ENCODE data around the gene PIWIL4.
"Not testable (repeated sequence)": the region's sequence is repeated elsewhere in the genome, so short reads cannot be mapped to it uniquely, and the experiment has no call there.

PIWIL4 gene

GRCh38 chr11:94550513-94550912, 16.7 kb upstream of the PIWIL4 start:
- no peak for DNase-seq

- no peak for DNase-seq
These were observed 13.2 kb upstream of the PIWIL4 start for GRCh38 chr11:94553938-94554337.

GRCh38 chr11:94555752-94556329, 11.3 kb upstream of the PIWIL4 start:
- DNase-seq = not testable (repeated sequence)

- no peak for DNase-seq
These were observed 9.7 kb upstream of the PIWIL4 start for GRCh38 chr11:94557421-94557820.

- no peak for DNase-seq
These were observed 9.2 kb upstream of the PIWIL4 start for GRCh38 chr11:94557992-94558391.

- no peak for DNase-seq
These were observed 8.7 kb upstream of the PIWIL4 start for GRCh38 chr11:94558468-94558867.

- DNase-seq = no peak
These were observed 8.2 kb upstream of the PIWIL4 start for GRCh38 chr11:94558932-94559331.

- no peak for DNase-seq
These were observed 7.8 kb upstream of the PIWIL4 start for GRCh38 chr11:94559361-94559760.

GRCh38 chr11:94560834-94561233, 6.3 kb upstream of the PIWIL4 start:
- no peak for DNase-seq

- no peak for DNase-seq
These were observed 3.9 kb upstream of the PIWIL4 start for GRCh38 chr11:94563176-94563847.

GRCh38 chr11:94563848-94564467, 3.2 kb upstream of the PIWIL4 start:
- no peak for DNase-seq

- DNase-seq = no peak
These were observed 1.0 kb downstream of the PIWIL4 start for GRCh38 chr11:94568200-94568599.

- no peak for DNase-seq
These were observed 1.5 kb downstream of the PIWIL4 start for GRCh38 chr11:94568717-94569116.

GRCh38 chr11:94572975-94573374, 5.8 kb downstream of the PIWIL4 start:
- DNase-seq = not testable (repeated sequence)

- DNase-seq = no peak
These were observed 7.2 kb downstream of the PIWIL4 start for GRCh38 chr11:94574193-94574961.

- DNase-seq = no peak
These were observed 9.1 kb downstream of the PIWIL4 start for GRCh38 chr11:94576306-94576705.

GRCh38 chr11:94577841-94578240, 10.7 kb downstream of the PIWIL4 start:
- no peak for DNase-seq

- no peak for DNase-seq
These were observed 14.8 kb downstream of the PIWIL4 start for GRCh38 chr11:94581926-94582325.

GRCh38 chr11:94583213-94583865, 16.2 kb downstream of the PIWIL4 start:
- DNase-seq = no peak

- DNase-seq = no peak
These were observed 16.8 kb downstream of the PIWIL4 start for GRCh38 chr11:94583866-94584500.

GRCh38 chr11:94584978-94585377, 17.8 kb downstream of the PIWIL4 start:
- no peak for DNase-seq

GRCh38 chr11:94585399-94585798, 18.2 kb downstream of the PIWIL4 start:
- DNase-seq = no peak

GRCh38 chr11:94586546-94586945, 19.4 kb downstream of the PIWIL4 start:
- no peak for DNase-seq
